SW480 (cell line): Measurements from ENCODE around the gene ALOX5.
"Not testable (repeated sequence)": the region's sequence is repeated elsewhere in the genome, so short reads cannot be mapped to it uniquely, and the experiment has no call there.

Experiments
- DNase-seq: peaks from one replicate; pipeline ENCODE4 v3.0.0-alpha.2; 2016; ENCODE audit warnings: low spot score

The ALOX5 gene

DNA sequence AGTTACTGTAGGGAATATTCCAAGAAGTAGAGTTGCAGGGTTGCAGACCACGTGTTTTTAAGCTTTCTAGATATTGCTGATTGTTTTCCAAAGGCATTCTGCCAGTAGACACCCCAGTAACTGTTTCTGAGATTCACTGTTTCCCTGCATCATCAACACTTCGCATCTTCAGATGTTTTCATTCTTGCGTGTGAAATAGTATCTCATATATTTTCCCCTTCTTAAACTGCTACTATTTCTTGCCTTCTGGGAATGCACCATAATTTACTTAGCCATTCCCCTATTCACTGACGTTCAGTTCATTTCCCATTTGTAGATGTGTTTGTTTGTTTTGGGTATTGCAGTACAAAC, 30.7 kb downstream of the ALOX5 start:
- DNase-seq, result no peak

DNA sequence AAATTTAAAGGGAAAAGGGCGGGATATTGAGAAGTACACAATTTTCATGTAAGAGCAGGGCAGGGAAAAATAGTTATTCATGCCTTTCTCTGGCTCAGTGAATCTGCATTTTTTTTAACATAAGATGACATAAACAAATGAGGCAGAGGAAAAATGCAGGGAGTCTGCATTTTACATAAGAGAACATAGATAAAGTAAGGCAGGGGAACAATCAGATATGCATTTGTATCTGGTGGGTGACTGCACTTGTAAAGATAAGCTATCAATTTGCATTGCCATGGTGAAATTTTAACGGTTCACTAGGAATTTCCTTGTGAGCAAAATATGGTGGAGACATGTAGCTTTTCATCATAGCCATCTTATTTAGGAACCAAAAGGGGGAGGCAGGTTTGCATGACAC, 33.5 kb downstream of the ALOX5 start:
- no peak for DNase-seq

DNA sequence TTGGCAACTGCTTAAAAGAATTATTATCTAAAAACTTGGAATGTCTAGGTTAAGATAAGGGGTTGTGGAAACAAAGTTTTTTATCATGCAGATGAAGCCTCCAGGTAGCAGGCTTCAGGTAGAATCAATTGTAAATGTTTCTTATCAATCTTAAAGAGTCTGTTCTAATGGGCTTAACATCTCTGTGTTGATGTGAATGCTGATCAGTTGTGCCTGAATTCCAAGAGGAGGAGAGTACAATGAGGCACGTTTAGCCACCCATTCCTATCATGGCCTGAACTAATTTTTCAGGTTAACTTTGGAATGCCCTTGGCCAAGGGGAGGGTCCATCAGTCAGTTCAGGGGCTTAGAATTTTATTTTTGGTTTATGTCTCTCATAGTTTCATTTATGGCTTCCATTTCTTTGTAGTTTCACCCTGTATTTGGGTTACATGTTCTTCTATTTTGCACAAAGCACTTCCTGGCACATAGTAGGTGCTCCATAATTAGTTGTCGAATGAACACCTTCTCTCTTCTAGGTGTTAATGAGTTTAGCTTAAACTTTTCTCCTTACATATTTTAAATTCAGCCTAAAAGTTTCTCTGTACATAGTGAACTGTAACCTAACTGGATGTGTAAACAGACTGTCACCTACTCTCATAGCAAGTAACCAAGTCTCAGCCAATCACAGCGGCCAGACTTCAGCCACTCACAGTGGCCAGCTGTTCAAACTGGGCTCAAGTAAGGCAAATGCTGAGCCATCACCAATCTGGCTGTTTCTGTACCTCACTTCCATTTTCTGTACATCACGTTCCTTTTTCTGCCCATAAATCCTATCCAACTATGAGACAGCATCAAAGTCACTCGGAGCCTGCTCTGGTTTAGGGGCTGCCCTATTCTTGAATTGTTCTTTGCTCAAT, 34.7 kb downstream of the ALOX5 start:
- no peak for DNase-seq

DNA sequence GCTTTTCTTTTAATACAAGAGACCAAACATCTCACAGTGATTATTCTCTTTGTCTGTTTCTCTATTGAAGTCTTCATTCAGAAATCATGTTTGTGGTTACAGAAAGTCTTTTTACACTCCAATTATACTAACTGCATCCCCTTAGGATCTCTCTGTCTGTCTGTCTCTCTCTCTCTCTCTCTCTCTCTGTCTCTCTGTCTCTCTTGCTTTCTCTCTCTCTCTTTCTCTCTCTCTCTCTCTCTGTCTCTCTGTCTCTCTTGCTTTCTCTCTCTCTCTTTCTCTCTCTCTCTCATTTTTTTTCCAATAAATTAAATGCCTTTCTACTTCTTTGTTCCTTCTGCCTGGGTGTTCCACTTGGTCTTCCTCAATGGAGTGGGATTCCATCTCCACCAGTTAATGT, 35.3 kb downstream of the ALOX5 start:
- not testable (repeated sequence) for DNase-seq

DNA sequence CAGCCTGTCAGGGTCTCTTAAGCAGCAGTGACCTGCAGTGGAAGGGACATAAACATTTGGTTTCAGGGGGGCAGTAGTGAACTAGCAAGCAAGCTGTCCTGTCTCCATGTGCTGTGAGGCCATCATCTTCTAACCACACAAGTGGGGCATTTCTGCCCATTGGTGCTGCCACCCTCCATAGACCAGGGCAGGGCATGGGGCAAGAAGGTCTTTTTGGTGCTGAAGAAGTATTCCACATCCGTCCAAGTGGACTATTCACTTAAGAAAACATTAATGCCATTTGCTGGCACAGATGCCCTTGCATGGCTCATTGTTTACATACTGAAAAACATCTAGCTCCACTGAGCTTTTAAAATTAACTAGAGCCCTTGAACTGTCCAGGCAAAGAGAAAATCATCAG, 35.8 kb downstream of the ALOX5 start:
- no peak for DNase-seq

DNA sequence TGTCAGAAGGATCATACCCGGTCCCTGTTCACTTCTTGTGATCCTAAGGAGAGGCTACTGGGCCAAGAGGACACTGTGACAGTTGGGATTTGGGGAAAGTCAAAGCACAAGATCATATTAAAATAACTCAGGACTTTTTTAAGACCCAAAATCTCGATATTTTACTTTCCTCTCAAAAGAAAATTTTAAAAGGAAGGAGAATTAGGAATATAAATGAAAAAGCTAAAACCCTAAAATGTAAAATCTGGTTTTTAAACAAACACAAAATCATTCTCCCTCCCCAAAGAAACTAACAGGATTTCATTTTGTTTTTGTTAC, 36.4 kb downstream of the ALOX5 start:
- DNase-seq, result no peak

DNA sequence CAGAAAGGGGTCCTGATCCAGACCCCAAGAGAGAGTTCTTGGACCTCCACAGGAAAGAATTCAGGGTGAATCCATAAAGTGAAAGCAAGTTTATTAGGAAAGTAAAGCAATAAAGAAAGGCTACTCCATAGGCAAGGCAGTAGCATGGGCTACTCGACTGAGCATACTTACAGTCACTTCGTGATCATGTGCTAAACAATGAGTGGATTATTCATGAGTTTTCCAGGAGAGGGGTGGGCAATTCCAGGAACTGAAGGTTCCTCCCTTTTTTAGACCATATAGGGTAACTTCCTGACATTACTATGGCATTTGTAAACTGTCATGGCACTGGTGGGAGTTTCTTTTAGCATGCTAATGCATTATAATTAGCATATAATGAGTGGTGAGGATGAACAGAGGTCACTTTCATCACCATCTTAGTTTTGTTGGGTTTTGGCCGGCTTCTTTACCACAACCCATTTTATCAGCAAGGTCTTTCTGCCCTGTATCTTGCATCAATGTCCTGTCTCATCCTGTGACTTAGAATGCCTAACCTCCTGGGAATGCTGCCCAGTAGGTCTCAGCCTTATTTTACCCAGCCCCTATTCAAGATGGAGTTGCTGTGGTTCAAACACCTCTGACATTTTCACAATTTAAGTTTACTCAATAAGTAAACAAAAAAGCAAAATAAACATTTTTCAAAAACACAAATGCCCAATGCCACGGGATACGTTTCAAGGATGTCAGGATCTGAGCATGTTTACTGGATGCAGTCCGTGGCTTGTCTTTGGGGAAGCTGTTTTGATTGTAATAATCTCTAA, 37.0 kb downstream of the ALOX5 start:
- DNase-seq, result no peak

DNA sequence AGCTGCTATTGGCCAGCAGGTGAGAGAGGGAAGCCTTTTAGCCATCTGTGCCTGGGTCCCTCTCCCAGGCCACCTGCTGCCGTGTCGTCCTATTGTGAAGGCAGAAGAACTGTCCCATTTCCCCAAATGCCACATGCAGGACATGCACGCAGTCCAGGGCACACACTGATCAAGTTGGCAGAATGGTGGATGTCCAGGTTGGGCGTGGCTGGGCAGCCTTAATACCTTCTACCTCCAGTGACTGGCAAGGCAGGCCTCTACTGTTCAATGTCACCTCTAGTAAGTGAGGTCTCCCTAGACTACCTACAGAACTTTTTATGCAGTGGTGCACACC, 37.6 kb downstream of the ALOX5 start:
- DNase-seq, result no peak

DNA sequence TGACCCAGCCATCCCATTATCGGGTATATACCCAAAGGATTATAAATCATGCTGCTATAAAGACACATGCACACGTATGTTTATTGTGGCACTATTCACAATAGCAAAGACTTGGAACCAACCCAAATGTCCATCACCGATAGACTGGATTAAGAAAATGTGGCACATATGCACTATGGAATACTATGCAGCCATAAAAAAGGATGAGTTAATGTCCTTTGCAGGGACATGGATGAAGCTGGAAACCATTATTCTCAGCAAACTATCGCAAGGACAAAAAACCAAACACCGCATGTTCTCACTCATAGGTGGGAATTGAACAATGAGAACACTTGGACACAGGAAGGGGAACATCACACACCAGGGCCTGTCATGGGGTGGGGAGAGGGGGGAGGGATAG, 41.0 kb downstream of the ALOX5 start:
- DNase-seq, result not testable (repeated sequence)

DNA sequence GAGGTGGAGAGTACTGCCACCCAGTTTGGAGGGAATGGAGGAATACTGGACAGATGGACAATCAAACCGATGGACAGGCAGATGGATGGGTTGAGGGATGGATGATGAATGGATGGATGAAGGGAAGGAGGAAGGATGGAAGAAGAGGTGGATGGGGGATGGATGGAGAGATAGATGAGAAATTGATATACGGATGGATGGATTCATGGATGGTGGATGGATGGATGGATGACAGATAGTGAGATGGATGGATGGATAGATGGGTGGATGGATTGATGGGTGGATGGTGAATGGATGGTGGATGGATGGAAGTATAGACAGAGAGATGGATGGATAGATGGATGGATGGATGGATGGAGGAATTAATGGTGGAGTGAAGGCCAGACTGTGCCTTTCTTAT, 42.6 kb downstream of the ALOX5 start:
- DNase-seq, result no peak

DNA sequence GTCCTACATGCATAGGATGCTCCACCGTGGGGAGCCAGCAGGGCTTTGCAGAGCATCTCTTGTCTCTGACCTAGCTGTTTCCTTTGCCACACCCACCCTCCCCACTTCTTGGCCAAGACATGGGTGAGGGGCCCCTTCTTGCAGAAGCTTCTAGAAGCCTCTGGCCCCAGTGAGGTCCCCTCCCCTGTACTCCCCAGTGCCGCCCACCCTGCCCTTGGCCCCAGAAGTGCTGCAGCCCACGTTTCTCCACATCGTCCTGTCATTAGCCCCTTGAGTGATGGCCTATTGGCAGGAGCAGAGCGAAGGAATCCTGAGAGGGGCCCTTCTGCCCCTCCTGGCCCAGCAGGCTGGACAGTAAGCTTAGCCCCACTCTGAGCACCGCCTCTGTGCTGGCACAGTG, 43.7 kb downstream of the ALOX5 start:
- no peak for DNase-seq

DNA sequence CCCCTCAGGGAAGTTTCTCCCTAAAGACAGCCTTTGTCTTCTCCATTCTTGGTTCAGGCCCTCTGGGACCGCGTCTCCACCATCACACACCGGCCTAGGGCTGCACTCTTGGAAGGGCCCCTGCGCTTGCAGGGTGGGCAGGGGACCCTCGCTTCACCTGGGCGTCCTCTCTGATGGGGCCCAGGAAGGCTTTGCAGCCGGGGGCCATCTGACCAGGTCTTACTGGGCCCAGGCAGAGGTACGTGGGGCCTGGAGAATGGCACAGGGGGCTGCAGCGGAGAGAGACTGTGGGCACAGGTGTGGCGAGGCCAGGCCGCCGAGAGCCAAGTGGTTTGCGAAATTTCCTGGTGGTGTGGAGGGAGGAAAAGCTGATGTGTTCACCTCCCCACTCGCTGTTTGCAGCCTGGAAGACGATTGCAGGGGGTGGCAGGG, 44.4 kb downstream of the ALOX5 start:
- DNase-seq, result no peak

DNA sequence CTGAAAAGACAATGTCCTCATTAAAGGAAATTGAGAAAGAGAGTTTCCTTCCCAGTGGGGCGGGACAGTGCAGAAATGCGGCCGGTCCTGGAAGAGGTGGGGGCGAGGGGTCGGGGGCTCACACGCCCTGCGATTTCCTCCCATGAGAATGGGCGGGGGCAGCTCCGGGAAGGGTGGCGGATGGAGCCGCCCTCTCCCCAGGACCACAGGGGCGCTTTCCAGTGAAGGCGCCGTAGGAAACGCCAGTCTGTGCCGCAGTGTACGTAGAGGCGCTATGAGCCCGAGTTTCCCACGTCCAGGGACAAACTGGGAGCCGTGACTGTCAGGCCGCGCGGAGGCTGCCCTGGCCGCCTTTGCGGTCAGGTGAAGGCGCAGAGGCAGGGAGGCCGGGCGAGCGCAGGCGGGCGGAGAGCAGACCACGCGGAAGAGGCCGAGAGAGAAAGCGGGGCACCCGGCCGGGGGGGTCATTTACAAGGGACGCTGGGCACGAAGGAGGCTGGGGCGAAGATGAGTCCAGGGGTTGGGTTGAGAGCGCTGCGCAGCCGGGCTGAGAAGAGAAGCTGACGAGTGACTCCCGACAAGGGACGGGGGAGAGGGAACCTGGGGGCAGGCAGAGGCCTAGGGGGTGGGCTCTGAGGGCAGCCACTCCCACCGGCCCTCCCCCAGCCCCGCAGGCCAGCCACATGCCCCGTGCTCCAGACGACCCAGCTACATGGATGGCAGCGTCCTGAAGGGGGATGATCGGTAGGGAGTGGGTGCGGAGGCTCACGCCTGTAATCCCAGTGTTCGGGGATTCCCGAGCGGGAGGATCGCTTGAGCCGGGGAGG, 45.0 kb downstream of the ALOX5 start:
- DNase-seq, result no peak

DNA sequence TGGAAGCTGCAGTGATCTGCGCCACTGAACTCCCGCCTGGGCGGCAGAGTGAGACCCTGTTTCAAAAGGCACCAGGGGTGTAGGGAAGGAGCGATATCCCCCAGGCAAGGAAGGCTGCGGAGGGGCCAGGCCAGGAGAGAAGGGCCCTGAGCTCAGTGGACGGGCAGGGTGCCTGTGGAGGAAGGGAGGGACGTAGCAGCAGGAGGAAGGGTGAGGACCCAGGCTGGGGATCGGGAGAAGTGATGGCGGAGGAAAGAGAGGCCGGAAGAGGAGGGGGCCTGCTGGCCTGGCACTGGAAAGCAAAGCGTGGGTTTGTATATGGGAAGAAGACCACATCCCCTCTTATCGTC, 45.6 kb downstream of the ALOX5 start:
- DNase-seq, result no peak

DNA sequence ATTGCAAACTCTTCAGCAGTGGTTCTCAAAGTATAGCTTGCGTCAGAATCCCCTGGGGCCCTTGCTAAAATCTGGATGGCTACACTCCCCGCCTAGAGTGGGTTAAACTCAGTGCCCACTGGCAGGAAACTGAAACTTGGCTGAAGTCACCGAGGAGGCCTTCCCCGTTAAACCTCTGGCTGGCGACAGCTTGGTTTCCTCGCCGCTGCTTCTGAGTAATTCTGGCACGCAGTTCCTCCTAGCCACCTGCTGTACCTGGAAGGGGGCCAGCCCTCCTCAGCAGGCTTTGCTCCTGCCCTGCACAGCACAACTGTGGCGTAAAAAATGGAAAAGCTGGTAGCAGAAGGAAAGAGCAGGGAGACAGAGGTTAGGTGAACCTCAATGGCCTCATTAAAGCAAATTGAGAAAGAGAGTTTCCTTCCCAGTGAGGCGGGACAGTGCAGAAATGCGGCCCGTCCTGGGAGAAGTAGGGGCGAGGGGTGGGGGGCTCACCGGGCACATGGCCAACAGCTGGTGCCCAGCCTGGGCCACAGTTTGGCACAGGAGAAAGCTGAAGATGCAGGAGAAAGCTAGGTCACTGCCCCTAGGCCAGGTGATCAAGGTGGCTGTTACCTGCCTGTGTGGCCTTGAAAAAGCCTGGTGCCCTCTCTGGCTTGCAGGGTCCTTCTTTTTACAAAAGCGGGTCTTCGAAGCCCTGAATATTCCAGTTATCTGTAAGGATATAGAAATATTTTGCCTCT, 46.6 kb downstream of the ALOX5 start:
- no peak for DNase-seq

DNA sequence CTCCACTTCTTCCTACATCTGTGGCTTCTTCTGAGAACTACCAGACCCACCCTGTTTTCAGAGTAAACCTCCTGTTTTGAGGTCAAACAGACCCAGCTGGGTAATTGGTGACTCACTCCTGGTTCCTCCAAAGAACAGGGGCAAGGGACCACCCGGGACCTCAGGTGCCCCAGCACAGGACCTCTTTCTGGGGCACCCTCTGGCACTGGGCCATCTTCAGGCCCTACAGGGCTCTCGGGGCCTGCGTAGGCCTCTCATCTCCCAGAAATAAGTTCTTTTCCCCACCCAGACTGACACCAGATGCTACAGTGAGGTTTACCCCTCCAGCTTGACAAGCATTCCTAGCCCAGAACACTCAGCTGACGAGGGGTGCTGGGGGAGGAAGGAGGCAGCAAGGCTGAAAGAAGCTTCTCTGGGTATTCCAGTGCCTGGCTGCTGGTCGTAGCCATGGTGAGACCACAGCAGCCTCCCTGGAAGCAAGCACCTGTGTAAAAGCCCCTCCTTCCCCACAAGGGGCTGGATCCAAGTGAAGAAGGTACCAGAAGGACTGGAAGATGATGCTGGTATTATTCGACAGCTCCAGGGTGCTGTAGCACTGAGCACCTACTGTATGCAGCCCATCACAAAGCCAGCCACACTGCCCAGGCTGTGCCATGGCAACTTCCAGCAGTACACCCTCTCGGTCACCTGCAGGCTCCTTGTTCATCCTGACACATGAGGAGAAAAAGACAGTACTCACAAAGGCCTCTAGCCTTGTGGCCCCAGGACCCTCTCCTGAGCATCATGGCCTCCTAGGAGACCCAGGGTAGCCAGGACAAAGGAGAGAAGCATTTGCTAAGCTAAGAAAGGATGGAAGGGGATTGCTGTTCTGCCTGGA, 47.4 kb downstream of the ALOX5 start:
- DNase-seq, result no peak

DNA sequence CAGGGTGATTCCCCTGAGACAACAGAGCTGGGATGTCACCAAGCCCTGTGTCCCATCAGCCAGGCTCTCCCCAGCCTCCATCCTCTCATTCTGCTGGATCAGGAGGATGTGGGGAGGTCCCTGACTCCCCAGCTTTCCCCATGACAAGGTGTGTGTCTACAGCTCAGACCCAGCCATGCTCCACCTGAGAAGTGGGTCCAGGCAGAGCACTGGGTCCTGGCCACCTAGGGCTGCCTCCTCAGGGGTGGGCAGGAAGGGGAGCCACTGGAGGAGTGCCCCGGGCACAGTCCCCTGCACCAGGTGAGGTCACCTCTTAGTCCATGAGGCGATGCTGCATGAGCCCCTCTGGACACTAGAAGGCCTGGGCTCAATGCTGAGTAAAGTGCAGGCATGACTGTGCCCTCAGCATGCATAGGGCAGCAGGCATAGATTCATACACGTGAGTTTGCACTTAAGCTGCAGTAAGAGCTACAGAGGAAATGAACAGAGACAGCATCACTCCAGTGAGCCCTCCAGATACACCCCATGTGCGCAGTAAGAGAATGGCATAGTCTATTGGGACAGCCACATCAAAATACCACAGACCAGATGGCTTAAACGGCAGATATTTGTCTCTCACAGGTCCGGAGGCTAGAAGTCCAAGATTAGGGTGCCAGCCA, 48.3 kb downstream of the ALOX5 start:
- no peak for DNase-seq

DNA sequence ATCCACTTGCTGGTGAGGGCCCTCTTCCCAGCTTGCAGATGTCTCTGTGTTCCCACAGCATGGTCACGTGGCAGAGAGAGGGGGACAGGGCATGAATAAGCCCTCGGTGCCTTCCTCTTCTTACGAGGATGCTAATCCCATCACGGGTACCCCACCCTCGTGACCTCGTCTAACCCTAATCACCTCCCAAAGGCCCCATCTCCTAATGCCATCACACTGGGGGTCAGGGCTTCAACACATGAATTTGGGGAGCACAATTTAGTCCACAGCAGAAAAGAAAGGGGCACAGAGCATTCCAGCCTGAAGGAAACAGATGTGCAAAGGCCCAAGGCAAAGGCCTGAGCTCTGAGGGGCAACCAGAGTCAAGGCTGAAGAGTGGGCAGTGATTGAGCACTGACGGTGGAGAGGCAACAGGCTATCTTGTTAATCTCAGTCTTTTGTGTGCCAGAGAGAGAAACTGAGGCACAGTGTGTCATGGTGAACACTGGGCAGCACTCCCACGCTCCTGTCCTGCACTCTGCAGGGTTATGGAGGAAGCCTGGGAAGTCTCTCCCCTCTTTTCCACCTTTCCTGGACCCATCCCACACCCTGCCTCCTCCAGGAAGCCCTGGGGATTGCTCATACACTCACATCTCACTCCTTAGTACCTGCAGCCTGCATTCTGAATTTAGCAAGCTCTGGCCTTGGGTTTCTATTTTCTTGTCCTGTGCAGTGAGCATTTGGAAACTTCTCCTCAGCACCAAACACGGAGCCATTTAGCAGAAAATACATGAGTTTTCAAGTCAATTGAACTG, 49.0 kb downstream of the ALOX5 start:
- DNase-seq, result no peak

DNA sequence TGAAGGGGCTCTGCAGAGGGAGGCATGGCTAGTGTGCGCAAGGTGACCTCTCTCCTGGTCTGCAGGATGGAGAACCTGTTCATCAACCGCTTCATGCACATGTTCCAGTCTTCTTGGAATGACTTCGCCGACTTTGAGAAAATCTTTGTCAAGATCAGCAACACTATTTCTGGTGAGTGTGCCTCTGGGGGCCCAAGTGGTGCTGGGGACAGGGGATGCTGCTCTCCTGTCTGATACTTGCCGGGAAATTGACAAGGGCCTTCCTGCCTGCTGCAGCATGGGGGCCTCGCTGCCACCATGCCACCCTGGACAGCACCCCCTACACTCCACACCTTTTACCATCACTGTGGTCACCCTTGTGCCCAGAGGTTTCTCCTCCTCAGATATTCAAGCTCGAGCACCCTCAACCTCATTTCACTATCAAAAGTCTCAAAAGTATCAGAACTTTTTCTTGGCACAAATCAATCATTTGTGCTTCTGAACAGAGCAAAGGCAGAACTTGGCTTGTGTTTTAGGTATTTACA, 50.0 kb downstream of the ALOX5 start:
- DNase-seq, result no peak
